ENCODE measurements around the gene SLC35D2. TPM values are rescaled to one million over a fixed set of nuclear protein-coding genes. Genes with fewer than 3 reads are reported as not detected.
A peak's percentile ranks its signal among the peaks of the same experiment; 100 is the strongest.
"Not testable (repeated sequence)": the region's sequence is repeated elsewhere in the genome, so short reads cannot be mapped to it uniquely, and the experiment has no call there.

Gene SLC35D2
- total and polyA plus RNA-seq, 4 experiments from 2014 or later = 25.3 to 30.5 (median 30.0) TPM

- H3K4me1 Mint-ChIP-seq; H3K27ac ChIP-seq (ENCODE audit: low read depth, low read length); H3K9me3 ChIP-seq (ENCODE audit: control insufficient read depth in 1 of 2, low read length in 2 of 2); intact Hi-C loops (cut with micrococcal nuclease); H3K4me3 ChIP-seq (ENCODE audit: low read length in 2 of 2); POLR2A ChIA-PET (ENCODE audit: partially characterized antibody); DNase-seq; H3K27ac Mint-ChIP-seq; H3K27me3 Mint-ChIP-seq; H3K27me3 ChIP-seq (ENCODE audit: insufficient read depth, low read length); H3K4me3 Mint-ChIP-seq; CTCF ChIA-PET (ENCODE audit: partially characterized antibody); H3K9me3 Mint-ChIP-seq; H3K4me1 ChIP-seq (ENCODE audit: insufficient read depth, low read length): not testable (repeated sequence)
- peaks cover 10% of the 10 kb centered on the region for H3K36me3 ChIP-seq (ENCODE audit: insufficient read depth, low read length)
- peaks cover 30 to 32% of the 10 kb centered on the region in 2 donors for H3K36me3 Mint-ChIP-seq
Observed at GRCh38 chr9:96362119-96362518, 21.4 kb downstream of the SLC35D2 start.

GRCh38 chr9:96361668-96362067 lies 21.8 kb downstream of the SLC35D2 start:
- Histone ChIP-seq H3K9me3 (ENCODE audit: control insufficient read depth in 1 of 2, low read length in 2 of 2) (no peaks in the 10 kb centered on the region), H3K4me3 (ENCODE audit: low read length in 2 of 2) (no peak overlapping the region), H3K4me1 (ENCODE audit: insufficient read depth, low read length) (no peaks in the 10 kb centered on the region), H3K27me3 (ENCODE audit: insufficient read depth, low read length) (no peaks in the 10 kb centered on the region), H3K27ac (ENCODE audit: low read depth, low read length) (no peak overlapping the region), H3K36me3 (ENCODE audit: insufficient read depth, low read length) (peaks cover 10% of the 10 kb centered on the region)
- DNase-seq = no peak
- no peaks in the 10 kb centered on the region for H3K4me1 Mint-ChIP-seq
- H3K27ac Mint-ChIP-seq = no peak overlapping the region
- intact Hi-C loops (cut with micrococcal nuclease) = no loop called here
- no peak overlapping the region for H3K4me3 Mint-ChIP-seq
- H3K36me3 Mint-ChIP-seq = peaks cover 30 to 32% of the 10 kb centered on the region in 2 donors
- ChIA-PET CTCF (ENCODE audit: partially characterized antibody) (no interaction called here), POLR2A (ENCODE audit: partially characterized antibody) (no interaction called here)
- H3K9me3 Mint-ChIP-seq = no peaks in the 10 kb centered on the region
- no peaks in the 10 kb centered on the region for H3K27me3 Mint-ChIP-seq

GRCh38 chr9:96360976-96361375 lies 22.5 kb downstream of the SLC35D2 start:
- Mint-ChIP-seq H3K36me3 (peaks cover 32 to 34% of the 10 kb centered on the region in 2 donors), H3K4me3 (no peak overlapping the region), H3K9me3 (no peaks in the 10 kb centered on the region), H3K27me3 (no peaks in the 10 kb centered on the region), H3K27ac (no peak overlapping the region), H3K4me1 (no peaks in the 10 kb centered on the region)
- Histone ChIP-seq H3K27ac (ENCODE audit: low read depth, low read length) (no peak overlapping the region), H3K27me3 (ENCODE audit: insufficient read depth, low read length) (no peaks in the 10 kb centered on the region), H3K36me3 (ENCODE audit: insufficient read depth, low read length) (peaks cover 10% of the 10 kb centered on the region), H3K4me3 (ENCODE audit: low read length in 2 of 2) (no peak overlapping the region), H3K9me3 (ENCODE audit: control insufficient read depth in 1 of 2, low read length in 2 of 2) (no peaks in the 10 kb centered on the region), H3K4me1 (ENCODE audit: insufficient read depth, low read length) (no peaks in the 10 kb centered on the region)
- intact Hi-C loops (cut with micrococcal nuclease) = no loop called here
- CTCF ChIA-PET (ENCODE audit: partially characterized antibody) = no interaction called here
- POLR2A ChIA-PET (ENCODE audit: partially characterized antibody) = no interaction called here
- no peak for DNase-seq

GRCh38 chr9:96360523-96360922 lies 23.0 kb downstream of the SLC35D2 start:
- POLR2A ChIA-PET (ENCODE audit: partially characterized antibody); H3K27me3 ChIP-seq (ENCODE audit: insufficient read depth, low read length); H3K27ac ChIP-seq (ENCODE audit: low read depth, low read length); H3K4me1 Mint-ChIP-seq; H3K27ac Mint-ChIP-seq; H3K4me3 ChIP-seq (ENCODE audit: low read length in 2 of 2); H3K9me3 Mint-ChIP-seq; H3K27me3 Mint-ChIP-seq; intact Hi-C loops (cut with micrococcal nuclease); H3K4me1 ChIP-seq (ENCODE audit: insufficient read depth, low read length); CTCF ChIA-PET (ENCODE audit: partially characterized antibody); H3K4me3 Mint-ChIP-seq; DNase-seq; H3K9me3 ChIP-seq (ENCODE audit: control insufficient read depth in 1 of 2, low read length in 2 of 2): not testable (repeated sequence)
- peaks cover 10% of the 10 kb centered on the region for H3K36me3 ChIP-seq (ENCODE audit: insufficient read depth, low read length)
- H3K36me3 Mint-ChIP-seq = peaks cover 36 to 38% of the 10 kb centered on the region in 2 donors

GRCh38 chr9:96350866-96351265 lies 32.6 kb downstream of the SLC35D2 start:
- Mint-ChIP-seq H3K27ac (no peak overlapping the region), H3K4me3 (no peak overlapping the region), H3K36me3 (peaks cover 17 to 37% of the 10 kb centered on the region in 2 donors), H3K4me1 (no peaks in the 10 kb centered on the region), H3K27me3 (no peaks in the 10 kb centered on the region), H3K9me3 (peaks cover 0 to 6% (median 0%) of the 10 kb centered on the region in 8 donors)
- no peaks in the 10 kb centered on the region for H3K4me1 ChIP-seq (ENCODE audit: insufficient read depth, low read length)
- ChIA-PET CTCF (ENCODE audit: partially characterized antibody) (no interaction called here), POLR2A (ENCODE audit: partially characterized antibody) (no interaction called here)
- no peaks in the 10 kb centered on the region for H3K9me3 ChIP-seq (ENCODE audit: control insufficient read depth in 1 of 2, low read length in 2 of 2)
- no peak for DNase-seq
- no peaks in the 10 kb centered on the region for H3K36me3 ChIP-seq (ENCODE audit: insufficient read depth, low read length)
- H3K27ac ChIP-seq (ENCODE audit: low read depth, low read length) = no peak overlapping the region
- no peaks in the 10 kb centered on the region for H3K27me3 ChIP-seq (ENCODE audit: insufficient read depth, low read length)
- no peak overlapping the region for H3K4me3 ChIP-seq (ENCODE audit: low read length in 2 of 2)
- intact Hi-C loops (cut with micrococcal nuclease) = no loop called here

GRCh38 chr9:96348261-96348660 lies 35.2 kb downstream of the SLC35D2 start:
- no peak for DNase-seq
- Mint-ChIP-seq H3K4me3 (no peak overlapping the region), H3K27ac (peak overlapping the region in 1 of 7 donors; percentile 60), H3K36me3 (peaks cover 12 to 31% of the 10 kb centered on the region in 2 donors), H3K4me1 (peaks cover 0 to 3% (median 0%) of the 10 kb centered on the region in 4 donors), H3K9me3 (peaks cover 0 to 6% (median 0%) of the 10 kb centered on the region in 8 donors), H3K27me3 (no peaks in the 10 kb centered on the region)
- ChIA-PET POLR2A (ENCODE audit: partially characterized antibody) (no interaction called here), CTCF (ENCODE audit: partially characterized antibody) (no interaction called here)
- Histone ChIP-seq H3K4me3 (ENCODE audit: low read length in 2 of 2) (no peak overlapping the region), H3K36me3 (ENCODE audit: insufficient read depth, low read length) (no peaks in the 10 kb centered on the region), H3K9me3 (ENCODE audit: control insufficient read depth in 1 of 2, low read length in 2 of 2) (no peaks in the 10 kb centered on the region), H3K27ac (ENCODE audit: low read depth, low read length) (no peak overlapping the region), H3K4me1 (ENCODE audit: insufficient read depth, low read length) (no peaks in the 10 kb centered on the region), H3K27me3 (ENCODE audit: insufficient read depth, low read length) (no peaks in the 10 kb centered on the region)
- intact Hi-C loops (cut with micrococcal nuclease) = no loop called here

- Histone ChIP-seq H3K9me3 (ENCODE audit: control insufficient read depth in 1 of 2, low read length in 2 of 2) (no peaks in the 10 kb centered on the region), H3K36me3 (ENCODE audit: insufficient read depth, low read length) (no peaks in the 10 kb centered on the region), H3K4me1 (ENCODE audit: insufficient read depth, low read length) (no peaks in the 10 kb centered on the region), H3K27me3 (ENCODE audit: insufficient read depth, low read length) (no peaks in the 10 kb centered on the region), H3K4me3 (ENCODE audit: low read length in 2 of 2) (no peak overlapping the region), H3K27ac (ENCODE audit: low read depth, low read length) (no peak overlapping the region)
- CTCF ChIA-PET (ENCODE audit: partially characterized antibody) = no interaction called here
- Mint-ChIP-seq H3K27ac (peak overlapping the region in 1 of 7 donors; percentile 55), H3K36me3 (peaks cover 9 to 28% of the 10 kb centered on the region in 2 donors), H3K4me1 (peaks cover 0 to 3% (median 0%) of the 10 kb centered on the region in 4 donors), H3K4me3 (no peak overlapping the region), H3K9me3 (peaks cover 0 to 6% (median 0%) of the 10 kb centered on the region in 8 donors), H3K27me3 (no peaks in the 10 kb centered on the region)
- POLR2A ChIA-PET (ENCODE audit: partially characterized antibody) = interaction anchor here (0.6 kb wide), 1 partner anchor 224 kb away, joined by 3 read pairs; no protein-coding TSS in a partner anchor
- intact Hi-C loops (cut with micrococcal nuclease) = no loop called here
- DNase-seq = no peak
Observed at GRCh38 chr9:96345551-96345950, 38.0 kb downstream of the SLC35D2 start.
